ENCODE data around the gene MUS81. TPM values are rescaled to one million over a fixed set of nuclear protein-coding genes. Genes with fewer than 3 reads are reported as not detected.

Gene MUS81
- total and polyA plus RNA-seq, 7 donors: 28.0 to 55.3 (median 32.8) TPM

DNA sequence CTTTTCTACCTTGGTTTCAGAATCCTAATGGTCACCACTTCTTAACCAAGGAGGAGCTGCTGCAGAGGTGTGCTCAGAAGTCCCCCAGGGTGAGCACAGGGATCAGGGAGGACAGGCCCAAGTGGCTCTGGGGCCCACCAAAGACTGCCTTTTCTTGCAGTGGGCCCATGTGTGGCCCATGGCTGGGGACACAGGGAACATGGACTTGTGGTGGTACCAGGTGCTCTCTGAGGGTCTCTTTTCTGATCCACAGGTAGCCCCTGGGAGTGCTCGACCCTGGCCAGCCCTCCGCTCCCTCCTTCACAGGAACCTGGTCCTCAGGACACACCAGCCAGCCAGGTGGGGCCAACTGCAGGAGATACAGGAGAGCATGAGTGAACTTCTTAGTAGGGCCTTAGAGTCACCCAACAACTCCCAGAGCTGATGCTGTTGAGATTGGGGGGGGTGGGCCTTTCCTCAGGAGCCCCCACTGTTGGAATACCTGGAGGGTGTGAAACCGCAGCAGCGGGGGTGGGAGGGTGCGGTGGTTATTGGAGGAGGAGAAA, 2.0 kb downstream of the MUS81 start:
- peak overlapping the region; percentile 9 for H3K27ac ChIP-seq
- WGBS, 3 donors: 76 to 91% (median 77%) methylated on average over 5 of the region's 5 CpGs
- TF ChIP-seq CTCF (IDR thresholded peaks at IDR 0.05): no peak
- no peaks in the 10 kb centered on the region for H3K27me3 ChIP-seq (ENCODE audit: insufficient read depth in 3 of 3, low read length in 2 of 3)
- H3K36me3 ChIP-seq (ENCODE audit: insufficient read depth in 1 of 2, low read depth in 1 of 2): peaks cover 0 to 56% of the 10 kb centered on the region in 2 donors
- H3K4me1 ChIP-seq: peaks cover 13% of the 10 kb centered on the region
- intact Hi-C loops (cut with DNase I): no loop called here
- no peaks in the 10 kb centered on the region for H3K9me3 ChIP-seq
- no peak for ATAC-seq
- H3K4me3 ChIP-seq: no peak overlapping the region
- peak in 1 of 2 donors; percentile 56 for DNase-seq

DNA sequence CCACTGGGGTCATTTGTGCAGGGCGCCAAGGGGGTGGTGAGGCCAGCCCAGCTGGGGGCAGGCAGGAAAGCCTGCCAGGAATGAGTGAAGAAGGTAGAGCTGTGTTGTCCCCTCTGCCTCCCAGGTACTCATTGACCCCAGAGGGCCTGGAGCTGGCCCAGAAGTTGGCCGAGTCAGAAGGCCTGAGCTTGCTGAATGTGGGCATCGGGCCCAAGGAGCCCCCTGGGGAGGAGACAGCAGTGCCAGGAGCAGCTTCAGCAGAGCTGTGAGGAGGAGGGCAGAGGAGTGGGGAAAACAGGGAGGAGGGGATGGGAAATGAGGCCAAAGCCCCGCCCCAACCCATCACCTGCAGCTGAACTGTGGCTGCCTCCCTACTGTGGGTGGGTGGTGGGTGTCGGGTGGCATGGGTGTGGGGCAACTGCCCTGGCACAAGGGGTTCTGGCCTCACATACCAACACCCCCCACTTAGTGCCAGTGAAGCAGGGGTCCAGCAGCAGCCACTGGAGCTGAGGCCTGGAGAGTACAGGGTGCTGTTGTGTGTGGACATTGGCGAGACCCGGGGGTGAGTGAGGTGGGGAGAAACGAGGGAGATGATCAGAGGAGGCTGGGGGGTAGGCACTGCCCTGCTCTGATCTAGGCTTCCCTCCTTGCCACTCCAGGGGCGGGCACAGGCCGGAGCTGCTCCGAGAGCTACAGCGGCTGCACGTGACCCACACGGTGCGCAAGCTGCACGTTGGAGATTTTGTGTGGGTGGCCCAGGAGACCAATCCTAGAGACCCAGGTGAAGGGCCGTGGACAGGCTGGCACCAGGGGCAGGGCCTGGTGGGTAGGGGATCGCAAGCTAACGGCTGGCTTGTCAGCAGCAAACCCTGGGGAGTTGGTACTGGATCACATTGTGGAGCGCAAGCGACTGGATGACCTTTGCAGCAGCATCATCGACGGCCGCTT, 3.0 kb downstream of the MUS81 start:
- Histone ChIP-seq H3K9me3 (no peaks in the 10 kb centered on the region), H3K36me3 (ENCODE audit: insufficient read depth in 1 of 2, low read depth in 1 of 2) (peaks cover 0 to 65% of the 10 kb centered on the region in 2 donors), H3K4me1 (peaks cover 13% of the 10 kb centered on the region), H3K27me3 (ENCODE audit: insufficient read depth in 3 of 3, low read length in 2 of 3) (no peaks in the 10 kb centered on the region), H3K27ac (no peak overlapping the region), H3K4me3 (no peak overlapping the region)
- intact Hi-C loops (cut with DNase I): no loop called here
- ATAC-seq (no peak), DNase-seq (peak in 1 of 2 donors; percentile 59)
- no peak for TF ChIP-seq CTCF (IDR thresholded peaks at IDR 0.05)
- WGBS, 3 donors: 85 to 87% (median 85%) methylated on average over 22 to 24 of the region's 24 CpGs

DNA sequence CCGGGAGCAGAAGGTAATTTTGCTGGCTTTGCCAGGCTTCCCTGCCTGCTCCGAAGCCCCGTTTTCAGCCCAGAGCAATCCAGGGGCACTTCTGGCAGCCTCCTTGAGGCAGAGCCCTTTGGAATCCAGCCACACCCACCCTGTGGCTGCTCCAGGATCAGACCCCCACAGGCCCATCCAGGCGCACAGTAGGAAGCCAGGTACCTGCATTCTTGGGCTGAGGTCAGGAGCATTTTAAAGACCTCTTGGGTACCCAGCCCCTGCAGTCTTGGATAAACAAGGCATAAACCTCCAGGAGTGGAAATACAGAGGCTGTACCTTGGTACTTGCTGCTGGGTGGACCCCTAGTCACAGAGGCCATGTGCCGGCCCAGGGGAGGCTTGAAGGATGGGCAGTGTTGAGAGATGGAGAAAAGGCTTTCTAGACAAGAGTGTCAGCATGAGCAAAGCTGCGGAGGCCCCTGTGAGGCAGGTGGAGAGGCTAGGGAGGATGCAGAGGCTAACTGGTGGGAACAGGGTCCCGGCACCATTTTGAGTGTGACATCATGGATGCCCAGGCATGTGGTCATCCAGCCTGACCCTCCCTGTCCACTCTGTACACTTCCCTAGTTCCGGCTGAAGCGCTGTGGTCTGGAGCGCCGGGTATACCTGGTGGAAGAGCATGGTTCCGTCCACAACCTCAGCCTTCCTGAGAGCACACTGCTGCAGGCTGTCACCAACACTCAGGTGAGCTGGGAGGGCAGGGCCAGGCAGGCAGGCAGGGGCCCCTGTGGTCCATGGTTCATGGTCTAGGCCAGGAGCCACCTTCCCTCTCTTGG, 3.9 kb downstream of the MUS81 start:
- ATAC-seq (no peak), DNase-seq (peak in 1 of 2 donors; percentile 32)
- intact Hi-C loops (cut with DNase I): no loop called here
- Histone ChIP-seq H3K4me3 (no peak overlapping the region), H3K27ac (no peak overlapping the region), H3K36me3 (ENCODE audit: insufficient read depth in 1 of 2, low read depth in 1 of 2) (peaks cover 0 to 72% of the 10 kb centered on the region in 2 donors), H3K4me1 (peaks cover 13% of the 10 kb centered on the region), H3K27me3 (ENCODE audit: insufficient read depth in 3 of 3, low read length in 2 of 3) (no peaks in the 10 kb centered on the region), H3K9me3 (no peaks in the 10 kb centered on the region)
- TF ChIP-seq CTCF (IDR thresholded peaks at IDR 0.05): no peak
- WGBS, 3 donors: 79 to 85% (median 79%) methylated on average over 12 of the region's 12 CpGs

DNA sequence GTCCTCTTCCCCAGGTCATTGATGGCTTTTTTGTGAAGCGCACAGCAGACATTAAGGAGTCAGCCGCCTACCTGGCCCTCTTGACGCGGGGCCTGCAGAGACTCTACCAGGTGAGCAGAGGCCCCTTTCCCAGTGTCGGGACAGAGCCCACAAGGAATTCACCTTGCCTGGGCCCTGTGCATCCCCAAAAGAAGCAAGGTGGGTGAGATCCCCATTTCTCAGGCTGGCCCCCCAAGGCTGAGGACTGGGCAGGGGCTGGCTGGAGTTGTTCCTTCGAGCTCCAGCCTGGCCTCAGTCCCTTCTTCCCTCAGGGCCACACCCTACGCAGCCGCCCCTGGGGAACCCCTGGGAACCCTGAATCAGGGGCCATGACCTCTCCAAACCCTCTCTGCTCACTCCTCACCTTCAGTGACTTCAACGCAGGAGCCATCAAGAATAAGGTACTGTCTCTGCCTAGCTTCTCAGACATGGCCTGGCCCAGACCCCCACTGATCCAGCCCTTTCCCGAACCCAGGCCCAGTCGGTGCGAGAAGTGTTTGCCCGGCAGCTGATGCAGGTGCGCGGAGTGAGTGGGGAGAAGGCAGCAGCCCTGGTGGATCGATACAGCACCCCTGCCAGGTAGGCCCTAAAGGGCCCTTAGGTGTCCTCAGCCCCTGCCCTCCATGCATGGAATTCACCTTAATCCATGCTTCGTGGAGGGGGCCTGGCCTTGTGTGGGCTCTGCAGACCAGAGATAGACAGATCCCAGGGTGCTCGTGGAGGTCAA, 4.7 kb downstream of the MUS81 start:
- TF ChIP-seq CTCF (IDR thresholded peaks at IDR 0.05): no peak
- Histone ChIP-seq H3K36me3 (ENCODE audit: insufficient read depth in 1 of 2, low read depth in 1 of 2) (peaks cover 0 to 79% of the 10 kb centered on the region in 2 donors), H3K4me3 (no peak overlapping the region), H3K9me3 (no peaks in the 10 kb centered on the region), H3K4me1 (peaks cover 13% of the 10 kb centered on the region), H3K27me3 (ENCODE audit: insufficient read depth in 3 of 3, low read length in 2 of 3) (no peaks in the 10 kb centered on the region), H3K27ac (no peak overlapping the region)
- ATAC-seq (no peak), DNase-seq (peak in 1 of 2 donors; percentile 53)
- 79 to 81% (median 79%) methylated on average over 17 to 18 of the region's 18 CpGs for WGBS, 3 donors
- intact Hi-C loops (cut with DNase I): no loop called here
